Naive thymus-derived CD4-positive, alpha-beta T cell (primary cell): Measurements from ENCODE around the gene EYA2. TPM values are rescaled to one million over a fixed set of nuclear protein-coding genes. Genes with fewer than 3 reads are reported as not detected.

Experiments
- ATAC-seq: fragments of 150-1000 bp; cut with Tn5 transposase; 2 replicates; pipeline ENCODE4 v1.10.0; 2021; ENCODE audit warnings: mild to moderate bottlenecking, moderate library complexity
- CTCF ChIA-PET: fragments of 350-600 bp; sonication (Branson Sonifier 250); formaldehyde crosslinking; loops from one replicate; lab custom pipeline; 2021; ENCODE audit warnings: antibody characterized with exemption; lab: Charles Lee
- POLR2A ChIA-PET: fragments of 350-600 bp; sonication (Branson Sonifier 250); formaldehyde crosslinking; loops from one replicate; lab custom pipeline; 2021; ENCODE audit warnings: antibody characterized with exemption, inconsistent platforms; lab: Charles Lee
- DNase-seq, 9 donors: peaks; one replicate each; pipeline versions ENCODE4 v3.0.0 to v3.0.0-alpha.2; 2020 to 2022; ENCODE audit warnings: mixed read lengths in 1 of 9
- H3K27ac ChIP-seq: one replicate; pipeline ENCODE4 v1.7.0; 2013; ENCODE audit warnings: mild to moderate bottlenecking, low read depth, low read length, moderate library complexity
- H3K27me3 ChIP-seq, 2 donors: one replicate each; pipeline ENCODE4 v1.7.0; 2013; ENCODE audit warnings: low read length in 2 of 2, mild to moderate bottlenecking in 2 of 2, moderate library complexity in 2 of 2; ENCODE audit not compliant: control insufficient read depth in 2 of 2, insufficient read depth in 2 of 2
- H3K36me3 ChIP-seq, 3 experiments: 1 replicate in 2 of 3; 2 replicates in 1 of 3; pipeline ENCODE4 v1.7.0; 2013; ENCODE audit warnings: low read length in 3 of 3, mild to moderate bottlenecking in 3 of 3, moderate library complexity in 1 of 3; ENCODE audit not compliant: insufficient read depth in 3 of 3, control insufficient read depth in 2 of 3
- H3K4me1 ChIP-seq, 2 donors: one replicate each; pipeline ENCODE4 v1.7.0; 2013; ENCODE audit warnings: low read length in 2 of 2, mild to moderate bottlenecking in 2 of 2, moderate library complexity in 1 of 2; ENCODE audit not compliant: control insufficient read depth in 2 of 2, insufficient read depth in 2 of 2
- H3K4me3 ChIP-seq: 2 replicates; pipeline ENCODE4 v1.7.0; 2013; ENCODE audit warnings: mild to moderate bottlenecking, low read length
- H3K9me3 ChIP-seq, 3 experiments: 1 replicate in 2 of 3; 2 replicates in 1 of 3; pipeline ENCODE4 v1.7.0; 2013; ENCODE audit warnings: low read length in 3 of 3; ENCODE audit not compliant: control insufficient read depth in 2 of 3
- H3K27ac Mint-ChIP-seq, 9 donors: one replicate each; pipeline ENCODE4 v1.8.0; 2020 to 2022; ENCODE audit warnings: mixed read lengths in 9 of 9, mild to moderate bottlenecking in 8 of 9, moderate library complexity in 5 of 9, inconsistent platforms in 2 of 9
- H3K27me3 Mint-ChIP-seq, 5 donors: one replicate each; pipeline ENCODE4 v1.8.0; 2021 to 2022; ENCODE audit warnings: mixed read lengths in 5 of 5, mild to moderate bottlenecking in 1 of 5
- H3K36me3 Mint-ChIP-seq, 5 donors: one replicate each; pipeline ENCODE4 v1.8.0; 2020 to 2022; ENCODE audit warnings: mixed read lengths in 5 of 5, mild to moderate bottlenecking in 3 of 5, inconsistent platforms in 1 of 5
- H3K4me1 Mint-ChIP-seq, 7 donors: one replicate each; pipeline ENCODE4 v1.8.0; 2020 to 2022; ENCODE audit warnings: mixed read lengths in 7 of 7, mild to moderate bottlenecking in 3 of 7, inconsistent platforms in 1 of 7
- H3K4me3 Mint-ChIP-seq, 10 donors: one replicate each; pipeline ENCODE4 v1.8.0; 2020 to 2022; ENCODE audit warnings: mild to moderate bottlenecking in 10 of 10, mixed read lengths in 10 of 10, moderate library complexity in 6 of 10, inconsistent platforms in 2 of 10
- H3K9me3 Mint-ChIP-seq, 11 donors: one replicate each; pipeline ENCODE4 v1.8.0; 2020 to 2022; ENCODE audit warnings: mixed read lengths in 11 of 11, mild to moderate bottlenecking in 4 of 11, inconsistent platforms in 1 of 11, moderate library complexity in 1 of 11
- intact Hi-C, 2 donors: fragments of 100-400 bp; cut with micrococcal nuclease; formaldehyde crosslinking; loops; one replicate each; pipeline ENCODE4 v1.15.1; 2023
- polyA plus RNA-seq, 2 donors: library from polyadenylated mRNA; unstranded; fragments of 300-500 nt; fragmentation: Illumina TruSeq; gene quantifications; one replicate each; pipeline ENCODE4 v1.2.3, GENCODE V29; 2021
- total RNA-seq, 6 experiments: library from RNA in 5 of 6; stranded (reverse) in 5 of 6; gene quantifications; 1 replicate in 5 of 6; 2 replicates in 1 of 6; pipeline ENCODE4 v1.2.3 and lab custom pipeline; 2021 to 2026

The EYA2 gene
- total and polyA plus RNA-seq, 7 experiments from 2014 or later = 0.16 TPM; not detected in 6

- Histone ChIP-seq H3K4me3 (no peak overlapping the region), H3K27me3 (no peaks in the 10 kb centered on the region), H3K9me3 (no peaks in the 10 kb centered on the region), H3K4me1 (no peaks in the 10 kb centered on the region), H3K27ac (no peak overlapping the region), H3K36me3 (no peaks in the 10 kb centered on the region)
- Mint-ChIP-seq H3K4me3 (no peak overlapping the region), H3K27ac (no peak overlapping the region), H3K27me3 (peaks cover 50 to 84% (median 77%) of the 10 kb centered on the region in 5 donors), H3K9me3 (peaks cover 0 to 8% (median 3%) of the 10 kb centered on the region in 11 donors), H3K4me1 (peaks cover 0 to 1% (median 0%) of the 10 kb centered on the region in 7 donors), H3K36me3 (peaks cover 0 to 4% (median 0%) of the 10 kb centered on the region in 5 donors)
- ChIA-PET POLR2A (no interaction called here), CTCF (no interaction called here)
- intact Hi-C loops = no loop called here
- DNase-seq (no peak), ATAC-seq (no peak)
These were observed 595 bp downstream of the EYA2 start for GRCh38 chr20:46894971-46895905.

GRCh38 chr20:46895906-46896242 is 1.2 kb downstream of the EYA2 start:
- ChIA-PET CTCF (no interaction called here), POLR2A (no interaction called here)
- Mint-ChIP-seq H3K27ac (no peak overlapping the region), H3K27me3 (peaks cover 44 to 84% (median 73%) of the 10 kb centered on the region in 5 donors), H3K4me3 (no peak overlapping the region), H3K4me1 (peaks cover 0 to 1% (median 0%) of the 10 kb centered on the region in 7 donors), H3K9me3 (peaks cover 0 to 4% (median 1%) of the 10 kb centered on the region in 11 donors), H3K36me3 (peaks cover 0 to under 1% (median 0%) of the 10 kb centered on the region in 5 donors)
- Histone ChIP-seq H3K9me3 (no peaks in the 10 kb centered on the region), H3K4me1 (no peaks in the 10 kb centered on the region), H3K27ac (no peak overlapping the region), H3K4me3 (no peak overlapping the region), H3K27me3 (no peaks in the 10 kb centered on the region), H3K36me3 (no peaks in the 10 kb centered on the region)
- no peak for ATAC-seq
- DNase-seq = no peak
- intact Hi-C loops = no loop called here

- ChIA-PET CTCF (no interaction called here), POLR2A (no interaction called here)
- peaks cover 0 to 3% (median 0%) of the 10 kb centered on the region in 11 donors for H3K9me3 Mint-ChIP-seq
- intact Hi-C loops = no loop called here
- H3K36me3 ChIP-seq = no peaks in the 10 kb centered on the region
- H3K4me1 ChIP-seq = no peaks in the 10 kb centered on the region
- H3K27me3 Mint-ChIP-seq = peaks cover 41 to 79% (median 70%) of the 10 kb centered on the region in 5 donors
- no peaks in the 10 kb centered on the region for H3K36me3 Mint-ChIP-seq
- ATAC-seq (no peak), DNase-seq (no peak)
- peaks cover 0 to 1% (median 0%) of the 10 kb centered on the region in 7 donors for H3K4me1 Mint-ChIP-seq
- no peaks in the 10 kb centered on the region for H3K27me3 ChIP-seq
- no peaks in the 10 kb centered on the region for H3K9me3 ChIP-seq
- no peak overlapping the region for H3K4me3 Mint-ChIP-seq
- H3K4me3 ChIP-seq = no peak overlapping the region
- H3K27ac ChIP-seq = no peak overlapping the region
- H3K27ac Mint-ChIP-seq = no peak overlapping the region
These were observed 2.8 kb downstream of the EYA2 start for GRCh38 chr20:46897328-46897880.

GRCh38 chr20:46898423-46898822 is 3.8 kb downstream of the EYA2 start:
- ATAC-seq = no peak
- ChIA-PET CTCF (no interaction called here), POLR2A (no interaction called here)
- H3K27ac Mint-ChIP-seq = no peak overlapping the region
- no peaks in the 10 kb centered on the region for H3K36me3 Mint-ChIP-seq
- no peak overlapping the region for H3K4me3 Mint-ChIP-seq
- peaks cover 0 to 3% (median 0%) of the 10 kb centered on the region in 11 donors for H3K9me3 Mint-ChIP-seq
- H3K4me3 ChIP-seq = no peak overlapping the region
- H3K4me1 Mint-ChIP-seq = peaks cover 0 to 1% (median 0%) of the 10 kb centered on the region in 7 donors
- peaks cover 38 to 69% (median 66%) of the 10 kb centered on the region in 5 donors for H3K27me3 Mint-ChIP-seq
- intact Hi-C loops = no loop called here
- H3K27me3 ChIP-seq = no peaks in the 10 kb centered on the region
- no peaks in the 10 kb centered on the region for H3K9me3 ChIP-seq
- no peaks in the 10 kb centered on the region for H3K36me3 ChIP-seq
- no peak overlapping the region for H3K27ac ChIP-seq
- no peaks in the 10 kb centered on the region for H3K4me1 ChIP-seq
- no peak for DNase-seq

GRCh38 chr20:46899621-46900020 is 5.0 kb downstream of the EYA2 start:
- no peak overlapping the region for H3K27ac Mint-ChIP-seq
- ATAC-seq (no peak), DNase-seq (no peak)
- no peak overlapping the region for H3K4me3 Mint-ChIP-seq
- ChIA-PET CTCF (no interaction called here), POLR2A (no interaction called here)
- Histone ChIP-seq H3K9me3 (no peaks in the 10 kb centered on the region), H3K36me3 (no peaks in the 10 kb centered on the region), H3K4me3 (no peak overlapping the region), H3K4me1 (no peaks in the 10 kb centered on the region), H3K27ac (no peak overlapping the region), H3K27me3 (no peaks in the 10 kb centered on the region)
- peaks cover 0 to 3% (median 0%) of the 10 kb centered on the region in 11 donors for H3K9me3 Mint-ChIP-seq
- H3K4me1 Mint-ChIP-seq = no peaks in the 10 kb centered on the region
- intact Hi-C loops = no loop called here
- peaks cover 27 to 59% (median 56%) of the 10 kb centered on the region in 5 donors for H3K27me3 Mint-ChIP-seq
- no peaks in the 10 kb centered on the region for H3K36me3 Mint-ChIP-seq

GRCh38 chr20:46900086-46900485 is 5.4 kb downstream of the EYA2 start:
- no peaks in the 10 kb centered on the region for H3K4me1 ChIP-seq
- H3K27ac ChIP-seq = no peak overlapping the region
- no peak overlapping the region for H3K4me3 ChIP-seq
- H3K9me3 ChIP-seq = no peaks in the 10 kb centered on the region
- DNase-seq = no peak
- intact Hi-C loops = no loop called here
- no peaks in the 10 kb centered on the region for H3K36me3 ChIP-seq
- no peak overlapping the region for H3K4me3 Mint-ChIP-seq
- no peak overlapping the region for H3K27ac Mint-ChIP-seq
- peaks cover 0 to 3% (median 0%) of the 10 kb centered on the region in 11 donors for H3K9me3 Mint-ChIP-seq
- H3K27me3 ChIP-seq = no peaks in the 10 kb centered on the region
- no peaks in the 10 kb centered on the region for H3K36me3 Mint-ChIP-seq
- ChIA-PET CTCF (no interaction called here), POLR2A (no interaction called here)
- peaks cover 27 to 59% (median 56%) of the 10 kb centered on the region in 5 donors for H3K27me3 Mint-ChIP-seq
- no peak for ATAC-seq
- no peaks in the 10 kb centered on the region for H3K4me1 Mint-ChIP-seq
